Measurements from ENCODE around the gene PDE3A. TPM values are rescaled to one million over a fixed set of nuclear protein-coding genes. Genes with fewer than 3 reads are reported as not detected.

The PDE3A gene
- total and polyA plus RNA-seq, 10 of the 15 experiments (the other 5 are each of a cell fraction or from before 2014, with no cell fraction given): 0.01 to 2.6 (median 1.5) TPM

DNA sequence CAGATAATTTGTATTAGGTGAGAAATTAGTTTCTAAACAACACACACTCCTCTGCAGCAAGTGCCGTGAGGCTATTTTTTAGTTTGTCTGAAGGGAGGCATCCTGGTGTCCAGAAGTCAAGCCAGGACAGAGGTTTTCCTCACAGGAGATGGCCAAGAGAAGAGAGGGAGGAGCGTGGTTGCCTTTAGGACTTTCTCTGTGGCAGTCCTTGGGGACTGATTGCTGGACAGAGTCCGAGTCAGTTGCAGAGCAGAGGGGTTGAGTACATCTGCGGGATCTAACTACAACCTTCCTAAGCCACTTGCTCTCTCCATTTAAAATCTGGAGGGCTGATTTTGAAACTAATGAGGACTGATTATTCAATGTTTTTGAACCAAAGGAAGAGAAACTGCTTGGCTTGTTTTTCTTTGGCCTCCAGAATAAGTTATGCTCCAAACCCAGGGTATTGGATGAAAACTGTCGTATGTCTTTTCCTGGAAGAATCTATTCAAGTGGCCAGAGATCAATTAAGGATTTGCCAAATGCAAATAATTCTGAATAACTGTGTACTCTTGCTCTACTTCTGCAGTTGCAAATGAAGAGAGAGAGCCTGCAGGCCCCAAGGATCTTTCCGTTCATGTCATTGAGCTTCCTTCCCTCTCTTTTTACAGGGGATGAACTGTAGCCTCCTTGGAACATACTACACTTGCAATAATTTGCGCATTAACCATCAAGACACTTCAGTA lies 328.0 kb downstream of the PDE3A start:
- SMC1A ChIA-PET (ENCODE audit: uncharacterized antibody, unreplicated experiment): no interaction called here
- POLR2A ChIA-PET: no interaction called here
- DNase-seq (ENCODE audit: low read depth, low spot score): no peak
- no TSS peak for BruUV-seq (replicated peaks)
- no peak for FAIRE-seq
- Histone ChIP-seq H3K79me2 (ENCODE audit: control insufficient read depth, insufficient read depth, low read length) (no peaks in the 10 kb centered on the region), H3K4me1 (ENCODE audit: control insufficient read depth, insufficient read depth, low read length) (no peaks in the 10 kb centered on the region), H2AFZ (ENCODE audit: control insufficient read depth, low read depth, low read length) (no peak overlapping the region), H4K20me1 (ENCODE audit: control insufficient read depth, insufficient read depth) (no peaks in the 10 kb centered on the region), H3K27me3 (replicated peaks in 1 of 2; ENCODE audit: control insufficient read depth in 2 of 2, insufficient read depth in 2 of 2, low read length in 1 of 2) (no peaks in the 10 kb centered on the region), H3K36me3 (ENCODE audit: control insufficient read depth in 2 of 2, insufficient read depth in 2 of 2, low read length in 1 of 2) (no peaks in the 10 kb centered on the region), H3K27ac (ENCODE audit: control insufficient read depth, insufficient read depth) (no peak overlapping the region), H3K9me3 (replicated peaks; ENCODE audit: control insufficient read depth, insufficient read depth, low read length) (no peaks in the 10 kb centered on the region), H3K4me3 (no peak overlapping the region), H3K9ac (ENCODE audit: control insufficient read depth, insufficient read depth, low read length) (no peak overlapping the region), H3K4me2 (ENCODE audit: control insufficient read depth, insufficient read depth) (no peak overlapping the region)
- ATAC-seq: no peak
- CTCF ChIA-PET: no interaction called here
- RAD21 ChIA-PET (ENCODE audit: unreplicated experiment): no interaction called here
- WGBS (ENCODE audit: insufficient coverage, insufficient replicate concordance, low lambda C conversion rate, missing lambda C conversion rate): 46% methylated on average over 7 of the region's 7 CpGs
- intact Hi-C loops (cut with micrococcal nuclease; ENCODE audit: unreplicated experiment) (no loop called here), in situ Hi-C loops (cut with MboI) (no loop called here)
- TF ChIP-seq BRCA1 (IDR thresholded peaks at IDR 0.05; ENCODE audit: low read depth, low read length) (no peak), NR2C2 (IDR thresholded peaks at IDR 0.05; ENCODE audit: borderline replicate concordance, control insufficient read depth, insufficient read length, low read depth) (no peak), NFYA (IDR thresholded peaks at IDR 0.05; ENCODE audit: borderline replicate concordance, low read depth, low read length) (no peak), MEF2A (IDR thresholded peaks at IDR 0.05; ENCODE audit: insufficient read depth, low read depth, low read length) (no peak), GATAD2B (conservative IDR thresholded peaks at IDR 0.05; ENCODE audit: low read depth) (no peak), SMC3 (IDR thresholded peaks at IDR 0.05; ENCODE audit: borderline replicate concordance, low read length) (no peak), STAT1 (conservative IDR thresholded peaks at IDR 0.05) (no peak), EZH2 (IDR thresholded peaks at IDR 0.05; ENCODE audit: borderline replicate concordance, control insufficient read depth, low read depth, low read length) (no peak), EGR1 (IDR thresholded peaks at IDR 0.05; ENCODE audit: borderline replicate concordance in 1 of 2, low read depth in 2 of 2, low read length in 2 of 2) (no peak), IKZF1 (conservative IDR thresholded peaks at IDR 0.05) (no peak), FOS (IDR thresholded peaks at IDR 0.05; ENCODE audit: borderline replicate concordance, extremely low read depth, insufficient read length) (no peak), TARDBP (IDR thresholded peaks at IDR 0.05; ENCODE audit: borderline replicate concordance) (no peak), PML (IDR thresholded peaks at IDR 0.05; ENCODE audit: low read length) (no peak)
- TF ChIP-seq, protein P1, sequence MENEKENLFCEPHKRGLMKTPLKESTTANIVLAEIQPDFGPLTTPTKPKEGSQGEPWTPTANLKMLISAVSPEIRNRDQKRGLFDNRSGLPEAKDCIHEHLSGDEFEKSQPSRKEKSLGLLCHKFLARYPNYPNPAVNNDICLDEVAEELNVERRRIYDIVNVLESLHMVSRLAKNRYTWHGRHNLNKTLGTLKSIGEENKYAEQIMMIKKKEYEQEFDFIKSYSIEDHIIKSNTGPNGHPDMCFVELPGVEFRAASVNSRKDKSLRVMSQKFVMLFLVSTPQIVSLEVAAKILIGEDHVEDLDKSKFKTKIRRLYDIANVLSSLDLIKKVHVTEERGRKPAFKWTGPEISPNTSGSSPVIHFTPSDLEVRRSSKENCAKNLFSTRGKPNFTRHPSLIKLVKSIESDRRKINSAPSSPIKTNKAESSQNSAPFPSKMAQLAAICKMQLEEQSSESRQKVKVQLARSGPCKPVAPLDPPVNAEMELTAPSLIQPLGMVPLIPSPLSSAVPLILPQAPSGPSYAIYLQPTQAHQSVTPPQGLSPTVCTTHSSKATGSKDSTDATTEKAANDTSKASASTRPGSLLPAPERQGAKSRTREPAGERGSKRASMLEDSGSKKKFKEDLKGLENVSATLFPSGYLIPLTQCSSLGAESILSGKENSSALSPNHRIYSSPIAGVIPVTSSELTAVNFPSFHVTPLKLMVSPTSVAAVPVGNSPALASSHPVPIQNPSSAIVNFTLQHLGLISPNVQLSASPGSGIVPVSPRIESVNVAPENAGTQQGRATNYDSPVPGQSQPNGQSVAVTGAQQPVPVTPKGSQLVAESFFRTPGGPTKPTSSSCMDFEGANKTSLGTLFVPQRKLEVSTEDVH (IDR thresholded peaks at IDR 0.05; ENCODE audit: low read depth, partially characterized antibody): no peak
- TF ChIP-seq, protein P2, sequence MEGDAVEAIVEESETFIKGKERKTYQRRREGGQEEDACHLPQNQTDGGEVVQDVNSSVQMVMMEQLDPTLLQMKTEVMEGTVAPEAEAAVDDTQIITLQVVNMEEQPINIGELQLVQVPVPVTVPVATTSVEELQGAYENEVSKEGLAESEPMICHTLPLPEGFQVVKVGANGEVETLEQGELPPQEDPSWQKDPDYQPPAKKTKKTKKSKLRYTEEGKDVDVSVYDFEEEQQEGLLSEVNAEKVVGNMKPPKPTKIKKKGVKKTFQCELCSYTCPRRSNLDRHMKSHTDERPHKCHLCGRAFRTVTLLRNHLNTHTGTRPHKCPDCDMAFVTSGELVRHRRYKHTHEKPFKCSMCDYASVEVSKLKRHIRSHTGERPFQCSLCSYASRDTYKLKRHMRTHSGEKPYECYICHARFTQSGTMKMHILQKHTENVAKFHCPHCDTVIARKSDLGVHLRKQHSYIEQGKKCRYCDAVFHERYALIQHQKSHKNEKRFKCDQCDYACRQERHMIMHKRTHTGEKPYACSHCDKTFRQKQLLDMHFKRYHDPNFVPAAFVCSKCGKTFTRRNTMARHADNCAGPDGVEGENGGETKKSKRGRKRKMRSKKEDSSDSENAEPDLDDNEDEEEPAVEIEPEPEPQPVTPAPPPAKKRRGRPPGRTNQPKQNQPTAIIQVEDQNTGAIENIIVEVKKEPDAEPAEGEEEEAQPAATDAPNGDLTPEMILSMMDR (IDR thresholded peaks at IDR 0.05 in 2 of 3, conservative IDR thresholded peaks at IDR 0.05 in 1 of 3; ENCODE audit: control insufficient read depth in 2 of 3, extremely low read depth in 1 of 3, insufficient read depth in 1 of 3, low read depth in 3 of 3, low read length in 3 of 3): no peak
- TF ChIP-seq, protein P3, sequence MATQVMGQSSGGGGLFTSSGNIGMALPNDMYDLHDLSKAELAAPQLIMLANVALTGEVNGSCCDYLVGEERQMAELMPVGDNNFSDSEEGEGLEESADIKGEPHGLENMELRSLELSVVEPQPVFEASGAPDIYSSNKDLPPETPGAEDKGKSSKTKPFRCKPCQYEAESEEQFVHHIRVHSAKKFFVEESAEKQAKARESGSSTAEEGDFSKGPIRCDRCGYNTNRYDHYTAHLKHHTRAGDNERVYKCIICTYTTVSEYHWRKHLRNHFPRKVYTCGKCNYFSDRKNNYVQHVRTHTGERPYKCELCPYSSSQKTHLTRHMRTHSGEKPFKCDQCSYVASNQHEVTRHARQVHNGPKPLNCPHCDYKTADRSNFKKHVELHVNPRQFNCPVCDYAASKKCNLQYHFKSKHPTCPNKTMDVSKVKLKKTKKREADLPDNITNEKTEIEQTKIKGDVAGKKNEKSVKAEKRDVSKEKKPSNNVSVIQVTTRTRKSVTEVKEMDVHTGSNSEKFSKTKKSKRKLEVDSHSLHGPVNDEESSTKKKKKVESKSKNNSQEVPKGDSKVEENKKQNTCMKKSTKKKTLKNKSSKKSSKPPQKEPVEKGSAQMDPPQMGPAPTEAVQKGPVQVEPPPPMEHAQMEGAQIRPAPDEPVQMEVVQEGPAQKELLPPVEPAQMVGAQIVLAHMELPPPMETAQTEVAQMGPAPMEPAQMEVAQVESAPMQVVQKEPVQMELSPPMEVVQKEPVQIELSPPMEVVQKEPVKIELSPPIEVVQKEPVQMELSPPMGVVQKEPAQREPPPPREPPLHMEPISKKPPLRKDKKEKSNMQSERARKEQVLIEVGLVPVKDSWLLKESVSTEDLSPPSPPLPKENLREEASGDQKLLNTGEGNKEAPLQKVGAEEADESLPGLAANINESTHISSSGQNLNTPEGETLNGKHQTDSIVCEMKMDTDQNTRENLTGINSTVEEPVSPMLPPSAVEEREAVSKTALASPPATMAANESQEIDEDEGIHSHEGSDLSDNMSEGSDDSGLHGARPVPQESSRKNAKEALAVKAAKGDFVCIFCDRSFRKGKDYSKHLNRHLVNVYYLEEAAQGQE (IDR thresholded peaks at IDR 0.05; ENCODE audit: low read depth, low read length): no peak
